NCI-H526 treated with DMSO at 0.1 percent for 48 hours (cell line): ENCODE results near the gene PURB.
"Not testable (repeated sequence)": the region's sequence is repeated elsewhere in the genome, so short reads cannot be mapped to it uniquely, and the experiment has no call there.

Experiments
- DNase-seq: peaks from one replicate; lab custom pipeline; 2025; lab: John Stamatoyannopoulos, UW

Gene PURB

GRCh38 chr7:44852590-44852989 is 32.7 kb downstream of the PURB start:
- DNase-seq: no peak

GRCh38 chr7:44849885-44850544 is 35.3 kb downstream of the PURB start:
- no peak for DNase-seq

- no peak for DNase-seq
Observed at GRCh38 chr7:44849259-44849884, 36.0 kb downstream of the PURB start.

- peak; percentile 99 for DNase-seq
Observed at GRCh38 chr7:44847920-44848634, 37.3 kb downstream of the PURB start, which contains the start of gene H2AZ2. TSS of gene H2AZ2 (minus strand) at chr7:44848087. CDS start at chr7:44847971, 116 bp downstream.

- peak; percentile 73 for DNase-seq
Observed at GRCh38 chr7:44847509-44847919, 37.8 kb downstream of the PURB start.

DNA sequence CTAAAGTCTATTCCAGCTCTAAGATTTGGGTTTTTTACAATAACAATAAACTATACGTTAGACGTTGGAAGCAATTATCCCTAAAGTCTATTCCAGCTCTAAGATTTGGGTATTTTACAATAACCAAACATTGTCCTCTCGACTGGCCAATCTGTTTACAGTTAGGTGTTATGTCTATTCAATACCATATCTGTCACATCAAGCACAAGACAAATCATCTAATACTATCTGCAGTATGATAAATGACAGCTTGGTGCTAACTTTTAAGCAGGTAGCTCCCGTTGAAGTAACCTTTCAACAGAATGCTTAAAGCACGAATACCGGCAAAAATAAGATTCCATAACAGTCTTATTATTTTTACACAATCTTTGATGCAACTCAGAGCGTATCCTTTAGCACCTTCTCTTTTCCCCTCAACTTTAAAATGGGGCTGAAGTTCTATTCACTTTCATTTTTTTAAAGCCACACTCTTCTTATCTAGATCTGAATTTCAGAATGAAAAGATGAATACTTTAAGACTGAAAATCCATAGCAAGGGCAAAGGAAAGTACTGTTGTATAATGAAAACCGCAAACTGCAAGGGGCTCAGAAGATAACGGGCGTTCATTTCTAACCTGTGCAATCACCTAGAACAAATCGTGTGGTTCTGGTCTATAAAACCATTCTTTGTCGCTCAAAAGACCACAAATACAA is 38.4 kb downstream of the PURB start:
- DNase-seq: no peak

- DNase-seq: not testable (repeated sequence)
Observed at GRCh38 chr7:44846390-44846789, 38.9 kb downstream of the PURB start.

DNA sequence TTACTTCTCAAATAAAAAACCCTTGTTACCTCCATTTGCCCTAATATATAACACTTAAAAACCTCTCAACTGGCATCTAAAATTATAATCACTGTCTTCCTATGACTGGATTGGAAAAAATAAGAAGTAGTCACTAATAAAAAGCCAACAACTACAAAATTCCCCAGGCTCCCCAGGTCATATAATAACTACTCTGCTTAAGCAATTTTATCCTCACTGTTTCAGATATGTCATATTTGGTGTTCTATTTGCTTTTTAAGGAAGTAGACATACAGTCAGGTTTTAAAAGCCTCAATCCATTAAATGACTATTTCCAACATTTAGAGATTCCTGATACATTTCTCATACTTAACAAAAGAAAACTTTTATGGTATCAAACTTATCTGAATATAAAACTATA is 39.9 kb downstream of the PURB start:
- DNase-seq: no peak

DNA sequence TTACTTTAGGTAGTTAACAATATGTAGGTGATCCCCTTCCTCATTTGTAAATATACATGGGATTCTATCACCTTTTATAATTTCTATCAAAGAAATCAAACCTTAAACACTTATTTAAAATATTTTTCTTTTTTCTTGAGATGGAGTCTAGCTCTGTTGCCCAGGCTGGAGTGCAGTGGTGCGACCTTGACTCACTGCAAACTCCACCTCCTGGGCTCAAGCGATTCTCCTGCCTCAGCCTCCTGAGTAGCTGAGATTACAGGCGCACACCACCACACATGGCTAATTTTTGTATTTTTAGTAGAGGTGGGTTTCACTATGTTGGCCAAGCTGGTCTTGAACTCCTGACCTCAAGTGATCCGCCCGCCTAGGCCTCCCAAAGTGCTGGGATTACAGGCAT is 41.9 kb downstream of the PURB start:
- DNase-seq: not testable (repeated sequence)

GRCh38 chr7:44842675-44843074 is 42.7 kb downstream of the PURB start:
- DNase-seq: not testable (repeated sequence)

DNA sequence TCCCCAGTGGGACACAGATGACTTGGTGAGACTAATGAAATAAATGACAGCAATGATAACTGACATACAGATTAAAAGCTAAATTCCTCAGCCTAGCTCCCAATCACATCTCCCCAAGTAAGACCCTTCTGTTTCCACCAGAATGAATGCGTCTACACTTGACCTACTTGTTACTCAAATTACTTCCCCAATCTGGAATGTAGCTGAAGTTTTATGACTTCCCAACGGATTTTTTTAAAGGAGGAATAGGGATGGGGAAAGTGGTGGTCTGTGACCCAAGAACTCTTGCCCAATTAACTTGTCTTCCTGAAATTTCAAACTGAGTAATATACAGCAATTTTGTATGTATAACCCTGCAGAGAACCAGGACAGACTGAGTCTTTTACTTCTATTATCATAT is 46.6 kb downstream of the PURB start:
- no peak for DNase-seq

DNA sequence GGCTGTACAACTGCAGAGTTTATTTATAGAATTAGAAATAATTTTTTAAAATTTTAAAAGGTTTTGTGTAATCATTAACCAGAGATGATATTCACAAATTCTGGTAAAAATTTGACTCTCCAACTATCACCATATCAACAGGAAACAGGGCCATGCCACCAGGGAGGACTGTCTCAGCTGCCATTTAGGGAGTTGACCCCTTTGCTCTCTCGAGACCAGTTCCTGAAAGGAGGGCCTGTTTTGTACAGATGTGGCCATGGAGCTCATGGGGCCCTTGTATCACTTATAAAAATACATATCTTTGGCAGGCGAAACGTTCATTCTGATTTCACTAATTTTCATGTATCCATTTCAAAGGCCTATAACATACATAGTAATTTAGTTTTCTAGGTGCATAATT is 57.8 kb downstream of the PURB start:
- DNase-seq: no peak
